RWPE1 (cell line): ENCODE data around the gene RNF220.

Experiments
- CTCF ChIA-PET: fragments of 350-600 bp; sonication (Branson Sonifier 250); formaldehyde crosslinking; extraction: SDS; loops from one replicate; lab custom pipeline; 2021; lab: Yijun Ruan, JAX
- POLR2A ChIA-PET: fragments of 400-600 bp; formaldehyde crosslinking; extraction: SDS; loops from one replicate; lab custom pipeline; 2020; ENCODE audit warnings: antibody characterized with exemption; ENCODE audit not compliant: low non-redundant PET; lab: Yijun Ruan, JAX
- DNase-seq: peaks from one replicate; pipeline ENCODE4 v3.0.0; 2012; ENCODE audit warnings: low spot score
- H3K27ac ChIP-seq: fragments of 450-650 bp; 2 replicates; pipeline ENCODE4 v1.5.1; 2017
- CTCF ChIP-seq: fragments of 450-650 bp; conservative IDR thresholded peaks from 2 replicates; pipeline ENCODE4 v1.5.1; 2017; ENCODE audit warnings: low read depth, mild to moderate bottlenecking

RNF220 gene

GRCh38 chr1:44648529-44649250 lies 243.6 kb downstream of the RNF220 start:
- no peak for TF ChIP-seq CTCF
- POLR2A ChIA-PET = interaction anchor here (0.6 kb wide), 1 partner anchor 11 kb away, joined by 3 read pairs; no protein-coding TSS in a partner anchor
- 0 out of 2 replicates have a peak overlapping the region, but pooled peaks have one; percentile 5 for H3K27ac ChIP-seq
- CTCF ChIA-PET = no interaction called here
- no peak for DNase-seq

- H3K27ac ChIP-seq = peak overlapping the region; percentile 58; the same call in 1 of the 2 replicates
- no peak for DNase-seq
- no peak for TF ChIP-seq CTCF
- POLR2A ChIA-PET = no interaction called here
- CTCF ChIA-PET = no interaction called here
Observed at GRCh38 chr1:44649788-44650158, 244.7 kb downstream of the RNF220 start.

GRCh38 chr1:44650159-44650831 lies 245.2 kb downstream of the RNF220 start:
- no peak for TF ChIP-seq CTCF
- ChIA-PET POLR2A (no interaction called here), CTCF (interaction anchor here (0.6 kb wide), 1 partner anchor 14 kb away, joined by 3 read pairs; no protein-coding TSS in a partner anchor)
- peak overlapping the region; percentile 58; the same call in 1 of the 2 replicates for H3K27ac ChIP-seq
- DNase-seq = no peak

GRCh38 chr1:44651069-44651468 lies 246.0 kb downstream of the RNF220 start:
- ChIA-PET POLR2A (no interaction called here), CTCF (interaction anchor here (1.1 kb wide), 1 partner anchor 10 kb away, joined by 3 read pairs; no protein-coding TSS in a partner anchor)
- no peak for DNase-seq
- H3K27ac ChIP-seq = peak overlapping the region; percentile 58
- no peak for TF ChIP-seq CTCF

- CTCF ChIA-PET = interaction anchor here (0.6 to 2.5 kb wide), 28 partner anchors 9 to 763 kb away, joined by 3 to 15 read pairs (median 4); partner anchors contain the start of genes SLC6A9 and TMEM53
- DNase-seq = peak; percentile 73
- H3K27ac ChIP-seq = peak overlapping the region; percentile 58
- peak; percentile 95 for TF ChIP-seq CTCF
- POLR2A ChIA-PET = interaction anchor here (0.9 kb wide), 1 partner anchor 21 kb away, joined by 3 read pairs; no protein-coding TSS in a partner anchor
Observed at GRCh38 chr1:44652445-44653106, 247.5 kb downstream of the RNF220 start.
